ENCODE results near the gene KNOP1. TPM values are rescaled to one million over a fixed set of nuclear protein-coding genes. Genes with fewer than 3 reads are reported as not detected.

The KNOP1 gene
- polyA plus RNA-seq, 1 experiment = 5.0 TPM

DNA sequence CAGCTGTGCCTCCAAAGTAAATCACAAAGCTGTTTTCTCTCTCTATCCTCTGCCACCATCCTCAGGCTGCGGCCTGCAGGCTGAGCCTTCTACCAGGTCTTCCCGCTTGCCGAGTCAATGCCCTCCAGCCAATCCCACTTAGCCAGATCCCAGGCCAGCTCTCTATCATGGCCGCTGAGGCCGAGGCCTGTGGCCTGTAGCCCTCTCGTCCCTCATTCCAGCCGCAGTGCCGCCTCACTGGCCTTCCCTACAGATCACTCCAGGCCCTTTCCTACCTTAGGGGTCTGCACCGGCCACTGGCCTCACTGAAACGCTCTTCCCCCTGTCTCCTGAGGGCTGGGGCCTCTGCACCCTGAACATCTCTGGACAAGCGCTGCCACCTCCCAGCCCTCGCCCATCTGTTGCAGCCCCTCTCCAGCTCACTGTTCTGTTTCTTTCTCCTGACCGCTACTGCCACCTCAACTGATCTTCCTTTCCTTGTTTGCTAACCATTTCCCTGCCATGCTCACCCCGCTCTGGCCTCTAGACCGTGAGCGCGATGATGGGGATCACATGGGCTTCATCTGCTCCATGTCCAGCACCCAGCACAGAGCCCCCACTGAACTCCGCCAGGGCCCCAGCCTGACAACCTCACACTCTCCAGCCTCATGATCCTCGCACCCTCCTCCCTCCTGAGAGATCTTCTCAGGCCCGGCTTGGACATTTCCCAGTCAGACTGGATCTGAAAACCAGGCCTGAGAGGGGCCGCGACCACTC, 8.5 kb downstream of the KNOP1 start:
- H3K4me3 ChIP-seq (ENCODE audit: low read depth, low read length) = no peak overlapping the region
- no peaks in the 10 kb centered on the region for H3K27me3 ChIP-seq (ENCODE audit: control insufficient read depth, insufficient read depth, low read length)
- TF ChIP-seq, protein P1, sequence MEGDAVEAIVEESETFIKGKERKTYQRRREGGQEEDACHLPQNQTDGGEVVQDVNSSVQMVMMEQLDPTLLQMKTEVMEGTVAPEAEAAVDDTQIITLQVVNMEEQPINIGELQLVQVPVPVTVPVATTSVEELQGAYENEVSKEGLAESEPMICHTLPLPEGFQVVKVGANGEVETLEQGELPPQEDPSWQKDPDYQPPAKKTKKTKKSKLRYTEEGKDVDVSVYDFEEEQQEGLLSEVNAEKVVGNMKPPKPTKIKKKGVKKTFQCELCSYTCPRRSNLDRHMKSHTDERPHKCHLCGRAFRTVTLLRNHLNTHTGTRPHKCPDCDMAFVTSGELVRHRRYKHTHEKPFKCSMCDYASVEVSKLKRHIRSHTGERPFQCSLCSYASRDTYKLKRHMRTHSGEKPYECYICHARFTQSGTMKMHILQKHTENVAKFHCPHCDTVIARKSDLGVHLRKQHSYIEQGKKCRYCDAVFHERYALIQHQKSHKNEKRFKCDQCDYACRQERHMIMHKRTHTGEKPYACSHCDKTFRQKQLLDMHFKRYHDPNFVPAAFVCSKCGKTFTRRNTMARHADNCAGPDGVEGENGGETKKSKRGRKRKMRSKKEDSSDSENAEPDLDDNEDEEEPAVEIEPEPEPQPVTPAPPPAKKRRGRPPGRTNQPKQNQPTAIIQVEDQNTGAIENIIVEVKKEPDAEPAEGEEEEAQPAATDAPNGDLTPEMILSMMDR (IDR thresholded peaks at IDR 0.05; ENCODE audit: insufficient read depth, low read depth, low read length) = no peak
- ChIA-PET POLR2A (no interaction called here), CTCF (no interaction called here)
- H3K36me3 ChIP-seq (ENCODE audit: control insufficient read depth, insufficient read depth, low read length) = peaks cover 13% of the 10 kb centered on the region
- DNase-seq (ENCODE audit: low read depth) = no peak

DNA sequence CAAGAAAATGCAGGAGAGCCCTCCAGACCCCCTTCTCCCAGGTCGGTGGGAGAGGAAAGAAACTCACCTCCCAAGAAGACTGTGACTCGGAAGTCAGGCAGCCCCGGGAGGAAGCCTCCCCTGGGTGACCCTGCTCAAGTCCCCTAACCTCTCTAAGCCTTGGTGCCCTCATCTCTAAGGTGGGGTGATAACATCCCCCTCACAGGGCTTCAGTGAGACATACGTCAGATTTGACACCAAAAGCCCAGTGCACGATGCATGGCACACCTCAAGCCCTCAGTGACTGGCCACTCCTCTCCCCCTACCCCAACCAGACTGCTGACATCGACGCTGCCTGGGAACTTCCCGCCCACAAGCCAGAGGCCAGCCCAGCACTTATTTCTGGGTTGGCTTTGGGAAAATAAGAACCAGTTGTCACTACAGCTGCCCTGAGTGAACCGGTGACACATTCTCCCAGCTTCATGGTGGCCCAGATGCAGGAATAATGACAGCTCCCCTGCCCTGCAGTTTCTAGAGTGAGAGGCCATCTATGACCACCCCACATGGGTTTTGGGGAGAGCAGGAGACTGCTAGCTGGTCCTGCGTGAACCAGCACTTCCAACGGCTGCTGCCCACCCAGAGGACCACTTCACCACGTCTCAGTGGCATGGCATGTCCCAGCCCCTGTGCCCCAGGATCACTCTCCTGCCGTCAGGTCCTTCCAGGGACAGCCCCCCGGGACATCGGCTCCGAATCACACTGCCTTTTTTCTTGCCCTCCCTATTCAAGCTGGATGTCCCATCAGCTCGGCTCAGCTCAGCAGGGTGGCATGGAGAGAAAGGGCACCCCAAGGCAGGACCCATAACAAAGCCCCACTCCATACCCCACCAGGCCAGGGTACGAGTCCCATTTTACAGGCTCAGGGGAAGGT, 9.5 kb downstream of the KNOP1 start:
- POLR2A ChIA-PET = no interaction called here
- CTCF ChIA-PET = no interaction called here
- TF ChIP-seq, protein P1 (IDR thresholded peaks at IDR 0.05; ENCODE audit: insufficient read depth, low read depth, low read length) = no peak
- H3K27me3 ChIP-seq (ENCODE audit: control insufficient read depth, insufficient read depth, low read length) = no peaks in the 10 kb centered on the region
- H3K36me3 ChIP-seq (ENCODE audit: control insufficient read depth, insufficient read depth, low read length) = peaks cover 11% of the 10 kb centered on the region
- no peak for DNase-seq (ENCODE audit: low read depth)
- no peak overlapping the region for H3K4me3 ChIP-seq (ENCODE audit: low read depth, low read length)

DNA sequence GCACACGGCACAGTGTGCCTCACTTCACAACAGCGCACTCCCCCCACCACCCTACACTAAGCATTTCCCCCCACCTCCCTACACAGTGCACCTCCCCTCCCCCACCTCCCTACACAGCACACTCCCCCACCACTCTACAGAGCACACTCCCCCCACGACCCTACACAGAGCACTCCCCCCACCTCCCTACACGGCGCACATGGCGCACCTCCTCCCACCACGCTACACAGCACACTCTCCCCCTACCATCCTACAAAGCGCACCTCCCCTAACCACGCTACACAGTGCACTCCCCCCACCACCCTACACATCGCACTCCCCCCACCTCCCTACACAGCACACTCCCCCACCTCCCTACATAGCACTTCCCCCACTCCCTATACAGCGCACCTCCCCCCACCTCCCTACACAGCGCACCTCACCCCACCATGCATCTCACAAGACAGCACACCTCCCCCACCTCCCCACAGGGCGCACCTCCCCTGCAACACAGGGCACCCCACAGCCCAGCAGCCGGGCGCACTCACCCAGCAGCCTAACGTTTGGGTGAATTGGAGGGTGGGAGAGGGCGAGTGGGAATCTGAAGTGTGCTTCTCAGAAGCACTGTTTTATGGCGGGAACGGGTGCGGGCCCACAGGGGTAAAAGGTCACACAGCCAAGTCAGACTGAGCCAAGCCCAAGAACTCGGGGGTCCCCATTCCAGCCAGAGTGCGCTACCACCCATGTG, 10.3 kb downstream of the KNOP1 start:
- Histone ChIP-seq H3K36me3 (ENCODE audit: control insufficient read depth, insufficient read depth, low read length) (peaks cover 11% of the 10 kb centered on the region), H3K27me3 (ENCODE audit: control insufficient read depth, insufficient read depth, low read length) (no peaks in the 10 kb centered on the region), H3K4me3 (ENCODE audit: low read depth, low read length) (no peak overlapping the region)
- TF ChIP-seq, protein P1 (IDR thresholded peaks at IDR 0.05; ENCODE audit: insufficient read depth, low read depth, low read length) = no peak
- DNase-seq (ENCODE audit: low read depth) = no peak
- POLR2A ChIA-PET = no interaction called here
- CTCF ChIA-PET = no interaction called here

DNA sequence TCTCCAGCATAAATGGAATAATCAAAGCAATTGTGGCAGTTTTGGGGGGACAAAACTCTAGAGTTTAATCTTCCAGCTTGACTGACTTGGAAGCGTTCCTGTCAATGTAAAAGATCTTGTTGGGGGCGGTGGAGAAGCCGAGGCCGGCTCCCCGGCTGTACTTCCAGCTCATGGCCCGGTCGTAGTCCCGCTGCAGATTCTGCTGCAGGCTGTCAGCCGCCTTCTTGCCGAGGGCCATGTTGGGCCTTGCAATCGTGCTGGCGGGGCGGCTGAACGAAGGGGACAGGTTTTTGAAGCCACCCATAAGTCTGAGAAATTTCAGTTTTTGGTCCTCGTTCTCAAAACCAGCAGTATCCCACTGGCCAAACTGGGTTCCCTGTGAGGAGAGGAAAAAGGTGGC, 11.2 kb downstream of the KNOP1 start:
- Histone ChIP-seq H3K4me3 (ENCODE audit: low read depth, low read length) (no peak overlapping the region), H3K36me3 (ENCODE audit: control insufficient read depth, insufficient read depth, low read length) (peaks cover 8% of the 10 kb centered on the region), H3K27me3 (ENCODE audit: control insufficient read depth, insufficient read depth, low read length) (no peaks in the 10 kb centered on the region)
- no peak for DNase-seq (ENCODE audit: low read depth)
- CTCF ChIA-PET = interaction anchor here (0.6 kb wide), 1 partner anchor 760 kb away, joined by 3 read pairs; no protein-coding TSS in a partner anchor
- POLR2A ChIA-PET = no interaction called here
- TF ChIP-seq, protein P1 (IDR thresholded peaks at IDR 0.05; ENCODE audit: insufficient read depth, low read depth, low read length) = no peak

DNA sequence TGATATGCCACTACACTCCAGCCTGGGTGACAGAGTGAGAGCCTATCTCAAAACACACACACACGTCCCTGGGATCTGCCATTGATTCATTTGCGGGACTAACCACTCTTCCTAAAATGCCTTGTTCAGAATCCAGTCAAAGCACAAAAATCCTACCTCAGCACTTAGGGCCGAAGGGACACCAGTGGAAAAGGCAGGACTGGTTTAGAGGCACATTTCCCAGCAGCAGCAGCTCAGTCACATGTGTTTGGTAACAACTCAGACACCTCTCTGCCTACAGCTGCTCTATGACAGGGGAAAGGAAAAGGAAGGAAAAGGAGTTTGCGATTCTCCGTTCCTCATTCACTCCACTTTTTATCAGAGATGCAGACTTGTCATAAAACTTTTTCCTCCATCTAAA, 12.2 kb downstream of the KNOP1 start:
- ChIA-PET POLR2A (no interaction called here), CTCF (interaction anchor here (1.0 to 1.6 kb wide), 2 partner anchors 10 to 13 kb away, joined by 3 to 4 read pairs; partner anchors contain the start of genes IQCK and KNOP1)
- peaks cover 6% of the 10 kb centered on the region for H3K36me3 ChIP-seq (ENCODE audit: control insufficient read depth, insufficient read depth, low read length)
- no peak for DNase-seq (ENCODE audit: low read depth)
- TF ChIP-seq, protein P1 (IDR thresholded peaks at IDR 0.05; ENCODE audit: insufficient read depth, low read depth, low read length) = no peak
- no peak overlapping the region for H3K4me3 ChIP-seq (ENCODE audit: low read depth, low read length)
- H3K27me3 ChIP-seq (ENCODE audit: control insufficient read depth, insufficient read depth, low read length) = no peaks in the 10 kb centered on the region

Data from BJ (cell line).